ENCODE measurements around the gene QSER1. TPM values are rescaled to one million over a fixed set of nuclear protein-coding genes. Genes with fewer than 3 reads are reported as not detected.
"Not testable (repeated sequence)": the region's sequence is repeated elsewhere in the genome, so short reads cannot be mapped to it uniquely, and the experiment has no call there.

The QSER1 gene
- total RNA-seq, 4 donors from 2014 or later: 27.0 to 89.0 (median 49.5) TPM

- H3K27ac ChIP-seq: no peak overlapping the region
- no peaks in the 10 kb centered on the region for H3K27me3 ChIP-seq
- no peaks in the 10 kb centered on the region for H3K9me3 ChIP-seq
- 95% methylated on average over 1 of the region's 1 CpG for WGBS
- DNase-seq (ENCODE audit: low spot score in 2 of 2): no peak
- H3K4me1 ChIP-seq: no peaks in the 10 kb centered on the region
- no peak for TF ChIP-seq POLR2A (IDR thresholded peaks at IDR 0.05)
- no peak for TF ChIP-seq CTCF (IDR thresholded peaks at IDR 0.05)
- no peak for TF ChIP-seq EP300 (IDR thresholded peaks at IDR 0.05)
- no peak for TF ChIP-seq POLR2AphosphoS5 (IDR thresholded peaks at IDR 0.05)
- H3K36me3 ChIP-seq: peaks cover 51% of the 10 kb centered on the region
- no peak overlapping the region for H3K4me3 ChIP-seq
These were observed 39.0 kb downstream of the QSER1 start for GRCh38 chr11:32931606-32932005.

- Histone ChIP-seq H3K27ac (no peak overlapping the region), H3K9me3 (no peaks in the 10 kb centered on the region), H3K27me3 (no peaks in the 10 kb centered on the region), H3K4me1 (no peaks in the 10 kb centered on the region), H3K4me3 (no peak overlapping the region), H3K36me3 (peaks cover 51% of the 10 kb centered on the region)
- DNase-seq (ENCODE audit: low spot score in 2 of 2): no peak
- WGBS: 89% methylated on average over 3 of the region's 3 CpGs
- TF ChIP-seq CTCF (IDR thresholded peaks at IDR 0.05) (no peak), EP300 (IDR thresholded peaks at IDR 0.05) (no peak), POLR2AphosphoS5 (IDR thresholded peaks at IDR 0.05) (no peak)
These were observed 39.6 kb downstream of the QSER1 start for GRCh38 chr11:32932196-32932595.

- Histone ChIP-seq H3K4me1 (peaks cover 4% of the 10 kb centered on the region), H3K4me3 (no peak overlapping the region), H3K27me3 (no peaks in the 10 kb centered on the region), H3K9me3 (no peaks in the 10 kb centered on the region), H3K27ac (no peak overlapping the region), H3K36me3 (peaks cover 51% of the 10 kb centered on the region)
- DNase-seq (ENCODE audit: low spot score in 2 of 2): no peak
- no peak for TF ChIP-seq CTCF (IDR thresholded peaks at IDR 0.05)
- TF ChIP-seq POLR2AphosphoS5 (IDR thresholded peaks at IDR 0.05): no peak
- no peak for TF ChIP-seq EP300 (IDR thresholded peaks at IDR 0.05)
- no peak for TF ChIP-seq POLR2A (IDR thresholded peaks at IDR 0.05)
These were observed 42.9 kb downstream of the QSER1 start for GRCh38 chr11:32935462-32936029.

- H3K27ac ChIP-seq; H3K4me3 ChIP-seq; H3K9me3 ChIP-seq; H3K4me1 ChIP-seq; H3K27me3 ChIP-seq; DNase-seq (ENCODE audit: low spot score in 2 of 2): not testable (repeated sequence)
- 89% methylated on average over 1 of the region's 1 CpG for WGBS
- H3K36me3 ChIP-seq: peaks cover 48% of the 10 kb centered on the region
These were observed 43.6 kb downstream of the QSER1 start for GRCh38 chr11:32936178-32936577.

- H3K4me3 ChIP-seq; DNase-seq (ENCODE audit: low spot score in 2 of 2); H3K9me3 ChIP-seq; H3K27me3 ChIP-seq; H3K27ac ChIP-seq; H3K4me1 ChIP-seq: not testable (repeated sequence)
- H3K36me3 ChIP-seq: peaks cover 37% of the 10 kb centered on the region
- WGBS: 96% methylated on average over 3 of the region's 3 CpGs
These were observed 44.7 kb downstream of the QSER1 start for GRCh38 chr11:32937283-32937682.

- DNase-seq (ENCODE audit: low spot score in 2 of 2): no peak
- H3K27ac ChIP-seq: no peak overlapping the region
- WGBS: 71% methylated on average over 1 of the region's 1 CpG
- no peaks in the 10 kb centered on the region for H3K9me3 ChIP-seq
- H3K36me3 ChIP-seq: peaks cover 19% of the 10 kb centered on the region
- no peak overlapping the region for H3K4me3 ChIP-seq
- peaks cover 4% of the 10 kb centered on the region for H3K4me1 ChIP-seq
- TF ChIP-seq CTCF (IDR thresholded peaks at IDR 0.05): no peak
- no peak for TF ChIP-seq POLR2A (IDR thresholded peaks at IDR 0.05)
- TF ChIP-seq POLR2AphosphoS5 (IDR thresholded peaks at IDR 0.05): no peak
- TF ChIP-seq EP300 (IDR thresholded peaks at IDR 0.05): no peak
- no peaks in the 10 kb centered on the region for H3K27me3 ChIP-seq
These were observed 46.4 kb downstream of the QSER1 start for GRCh38 chr11:32939046-32939445.
